PFSK-1 (cell line): ENCODE measurements around the gene SAAL1.

Source experiments
- FOXP2 ChIP-seq: optimal IDR thresholded peaks from 2 replicates; pipeline ENCODE3; 2011; ENCODE audit warnings: borderline replicate concordance, control low read depth, inconsistent platforms; ENCODE audit not compliant: insufficient read depth; ENCODE audit errors: extremely low read length, extremely low read depth
- POLR2AphosphoS5 ChIP-seq: IDR thresholded peaks from 2 replicates; pipeline ENCODE4 v1.6.1; 2012; ENCODE audit warnings: low read depth, mild to moderate bottlenecking, control low read depth, low read length, moderate library complexity
- TAF1 ChIP-seq: IDR thresholded peaks from 2 replicates; pipeline ENCODE4 v1.6.1; 2012; ENCODE audit warnings: low read length, control low read depth, borderline replicate concordance; ENCODE audit not compliant: insufficient read depth

- TF ChIP-seq POLR2AphosphoS5 (no peak), FOXP2 (no peak), TAF1 (no peak)
Observed at GRCh38 chr11:18061351-18061750, 44.5 kb downstream of the SAAL1 start.
